ENCODE data around the gene BMX. TPM values are rescaled to one million over a fixed set of nuclear protein-coding genes. Genes with fewer than 3 reads are reported as not detected.

The BMX gene
- 1 to 10 TPM in 2 of 3 donors, under 1 TPM in 1; 0.49 to 3.3 (median 2.8) TPM for polyA plus RNA-seq

- no peak within 1 kb of the TSS for H3K27ac ChIP-seq (ENCODE audit: low read depth, low read length)
- 37 to 75% (median 41%) methylated on average over 18 of the region's 18 CpGs for WGBS, 3 donors
Measured at GRCh38 chrX:15500497-15500966, at the start of gene BMX. TSS of gene BMX (plus strand) at chrX:15500807. CDS start at chrX:15508354, 7,547 bp downstream.

GRCh38 chrX:15451913-15452312, 48.7 kb upstream of the BMX start:
- 52 to 71% (median 53%) methylated on average over 1 of the region's 1 CpG for WGBS, 3 donors

GRCh38 chrX:15464704-15465103, 35.9 kb upstream of the BMX start:
- H3K27ac ChIP-seq (ENCODE audit: low read depth, low read length), result no peak overlapping the region

More at GRCh38 chrX:15451913-15452312, 48.7 kb upstream of the BMX start:
- no peak overlapping the region for H3K27ac ChIP-seq (ENCODE audit: low read depth, low read length)

- WGBS, 3 donors, result 15 to 33% (median 24%) methylated on average over 4 of the region's 4 CpGs
- H3K27ac ChIP-seq (ENCODE audit: low read depth, low read length), result no peak overlapping the region
Measured at GRCh38 chrX:15465347-15465746, 35.3 kb upstream of the BMX start.

GRCh38 chrX:15465896-15466651, 34.5 kb upstream of the BMX start:
- WGBS, 3 donors, result 64 to 87% (median 84%) methylated on average over 8 to 9 of the region's 9 CpGs
- H3K27ac ChIP-seq (ENCODE audit: low read depth, low read length), result no peak overlapping the region

GRCh38 chrX:15468036-15468435, 32.6 kb upstream of the BMX start:
- 4 to 17% (median 12%) methylated on average over 4 of the region's 4 CpGs for WGBS, 3 donors
- H3K27ac ChIP-seq (ENCODE audit: low read depth, low read length), result no peak overlapping the region

GRCh38 chrX:15469613-15470012, 31.0 kb upstream of the BMX start:
- WGBS, 3 donors, result 64 to 92% (median 89%) methylated on average over 1 of the region's 1 CpG
- no peak overlapping the region for H3K27ac ChIP-seq (ENCODE audit: low read depth, low read length)

GRCh38 chrX:15471028-15471427, 29.6 kb upstream of the BMX start:
- H3K27ac ChIP-seq (ENCODE audit: low read depth, low read length), result no peak overlapping the region
- WGBS, 3 donors, result 12 to 25% (median 16%) methylated on average over 3 of the region's 3 CpGs

GRCh38 chrX:15472531-15472930, 28.1 kb upstream of the BMX start:
- H3K27ac ChIP-seq (ENCODE audit: low read depth, low read length), result no peak overlapping the region

- no peak overlapping the region for H3K27ac ChIP-seq (ENCODE audit: low read depth, low read length)
- WGBS, 3 donors, result 74 to 85% (median 84%) methylated on average over 4 of the region's 4 CpGs
Measured at GRCh38 chrX:15474028-15474427, 26.6 kb upstream of the BMX start.

- 55 to 75% (median 57%) methylated on average over 5 of the region's 5 CpGs for WGBS, 3 donors
Measured at GRCh38 chrX:15475021-15475420, 25.6 kb upstream of the BMX start.

GRCh38 chrX:15475486-15475885, 25.1 kb upstream of the BMX start:
- H3K27ac ChIP-seq (ENCODE audit: low read depth, low read length), result no peak overlapping the region
- 67 to 86% (median 85%) methylated on average over 4 of the region's 4 CpGs for WGBS, 3 donors

More at GRCh38 chrX:15475021-15475420, 25.6 kb upstream of the BMX start:
- no peak overlapping the region for H3K27ac ChIP-seq (ENCODE audit: low read depth, low read length)

- WGBS, 3 donors, result 86 to 98% (median 95%) methylated on average over 1 to 2 of the region's 2 CpGs
- no peak overlapping the region for H3K27ac ChIP-seq (ENCODE audit: low read depth, low read length)
Measured at GRCh38 chrX:15483891-15484290, 16.7 kb upstream of the BMX start.

GRCh38 chrX:15492469-15492868, 8.1 kb upstream of the BMX start:
- H3K27ac ChIP-seq (ENCODE audit: low read depth, low read length), result peak overlapping the region; percentile 22
- WGBS, 3 donors, result 50 to 66% (median 66%) methylated on average over 5 of the region's 5 CpGs

GRCh38 chrX:15493118-15493962, 7.3 kb upstream of the BMX start, which contains the start of gene PIR:
TSS of gene PIR (minus strand) at chrX:15493333. CDS start at chrX:15491257, 2,076 bp downstream.
- H3K27ac ChIP-seq (ENCODE audit: low read depth, low read length), result peak within 1 kb of the TSS; percentile 22
- WGBS, 3 donors, result 5 to 11% (median 8%) methylated on average over 24 to 47 of the region's 47 CpGs

GRCh38 chrX:15495801-15496200, 4.8 kb upstream of the BMX start:
- WGBS, 3 donors, result 76 to 85% (median 79%) methylated on average over 4 of the region's 4 CpGs
- no peak overlapping the region for H3K27ac ChIP-seq (ENCODE audit: low read depth, low read length)

- no peak overlapping the region for H3K27ac ChIP-seq (ENCODE audit: low read depth, low read length)
- WGBS, 3 donors, result 41 to 58% (median 55%) methylated on average over 4 of the region's 4 CpGs
Measured at GRCh38 chrX:15496824-15497223, 3.8 kb upstream of the BMX start.

GRCh38 chrX:15497865-15498264, 2.7 kb upstream of the BMX start:
- 8 to 17% (median 9%) methylated on average over 4 of the region's 4 CpGs for WGBS, 3 donors

GRCh38 chrX:15498741-15499140, 1.9 kb upstream of the BMX start:
- 42 to 75% (median 61%) methylated on average over 2 of the region's 2 CpGs for WGBS, 3 donors
- H3K27ac ChIP-seq (ENCODE audit: low read depth, low read length), result no peak overlapping the region

More at GRCh38 chrX:15497865-15498264, 2.7 kb upstream of the BMX start:
- H3K27ac ChIP-seq (ENCODE audit: low read depth, low read length), result no peak overlapping the region
